ENCODE data around the gene TSKU. TPM values are rescaled to one million over a fixed set of nuclear protein-coding genes. Genes with fewer than 3 reads are reported as not detected.

Gene TSKU
- total and polyA plus RNA-seq, 9 of the 15 experiments (the other 6 are each of a cell fraction or from before 2014, with no cell fraction given) = 0.60 to 11.9 (median 8.4) TPM

DNA sequence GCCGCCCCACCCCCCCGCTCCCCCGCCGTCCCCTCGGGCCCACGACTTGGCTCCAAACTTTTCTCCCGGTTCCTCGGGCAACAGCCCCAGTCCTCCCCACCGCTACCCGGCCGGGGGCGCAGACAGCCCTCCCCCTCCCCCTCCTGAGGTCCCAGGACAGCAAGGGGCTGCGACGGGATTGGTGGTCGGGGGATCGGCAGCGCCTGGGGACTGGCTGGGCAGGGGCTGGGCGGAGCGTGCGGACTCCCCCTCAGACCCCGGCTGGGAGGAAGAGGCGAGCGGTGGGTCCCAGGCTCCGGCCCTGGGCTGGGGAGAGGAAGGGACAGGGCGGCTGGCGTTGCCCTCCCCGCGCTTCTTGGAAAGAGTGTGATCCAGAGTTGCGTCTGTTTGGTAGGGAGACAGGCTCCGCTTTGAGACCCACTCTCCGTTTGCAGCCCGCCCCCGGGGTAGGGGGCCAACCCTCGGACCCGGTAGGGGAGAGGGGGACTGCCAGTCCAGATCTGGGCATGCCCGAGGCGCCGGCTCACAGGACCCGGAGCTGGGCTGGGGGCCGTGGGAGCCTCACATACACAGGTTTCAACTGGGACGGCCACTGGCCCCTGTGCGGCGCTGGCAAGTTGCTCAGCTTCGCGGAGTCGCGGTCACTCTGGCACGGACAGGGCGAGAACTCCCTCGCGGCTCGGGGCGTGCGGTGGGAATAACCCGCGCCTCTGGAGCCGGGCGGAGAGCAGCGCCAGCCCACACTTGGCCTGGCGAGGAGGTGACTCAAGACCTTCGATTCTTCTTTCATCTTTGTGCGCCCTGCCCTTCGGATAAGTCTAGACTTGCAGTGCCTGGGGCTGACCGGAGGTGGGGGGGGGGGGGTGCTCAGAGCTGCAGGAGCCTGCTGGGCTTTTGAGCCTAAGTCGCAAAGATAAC is 999 bp downstream of the TSKU start (continued):
- TF ChIP-seq E2F4 (CRISPR knock-in tag; IDR thresholded peaks at IDR 0.05; ENCODE audit: low read depth) = no peak
- no peak for TF ChIP-seq ZNF407 (IDR thresholded peaks at IDR 0.05; ENCODE audit: low read depth)
- no peak for TF ChIP-seq LARP7 (IDR thresholded peaks at IDR 0.05)
- no peak for TF ChIP-seq ZNF79 (CRISPR knock-in tag; IDR thresholded peaks at IDR 0.05; ENCODE audit: low read depth)
- no peak for TF ChIP-seq HIVEP1 (CRISPR knock-in tag; IDR thresholded peaks at IDR 0.05)
- no peak for TF ChIP-seq SREBF2 (CRISPR knock-in tag; IDR thresholded peaks at IDR 0.05)
- peak; percentile 48; the same call in 1 of the 2 replicates for TF ChIP-seq CREB1 (IDR thresholded peaks at IDR 0.05)
- TF ChIP-seq CREB1 (CRISPR knock-in tag; IDR thresholded peaks at IDR 0.05) = no peak
- TF ChIP-seq, protein P1, sequence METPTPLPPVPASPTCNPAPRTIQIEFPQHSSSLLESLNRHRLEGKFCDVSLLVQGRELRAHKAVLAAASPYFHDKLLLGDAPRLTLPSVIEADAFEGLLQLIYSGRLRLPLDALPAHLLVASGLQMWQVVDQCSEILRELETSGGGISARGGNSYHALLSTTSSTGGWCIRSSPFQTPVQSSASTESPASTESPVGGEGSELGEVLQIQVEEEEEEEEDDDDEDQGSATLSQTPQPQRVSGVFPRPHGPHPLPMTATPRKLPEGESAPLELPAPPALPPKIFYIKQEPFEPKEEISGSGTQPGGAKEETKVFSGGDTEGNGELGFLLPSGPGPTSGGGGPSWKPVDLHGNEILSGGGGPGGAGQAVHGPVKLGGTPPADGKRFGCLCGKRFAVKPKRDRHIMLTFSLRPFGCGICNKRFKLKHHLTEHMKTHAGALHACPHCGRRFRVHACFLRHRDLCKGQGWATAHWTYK (CRISPR knock-in tag; IDR thresholded peaks at IDR 0.05) = no peak
- TF ChIP-seq HMGN3 (IDR thresholded peaks at IDR 0.05; ENCODE audit: borderline replicate concordance, extremely low read depth, insufficient read length, low read depth, low read length) = peak; percentile 44
- TF ChIP-seq, protein P2, sequence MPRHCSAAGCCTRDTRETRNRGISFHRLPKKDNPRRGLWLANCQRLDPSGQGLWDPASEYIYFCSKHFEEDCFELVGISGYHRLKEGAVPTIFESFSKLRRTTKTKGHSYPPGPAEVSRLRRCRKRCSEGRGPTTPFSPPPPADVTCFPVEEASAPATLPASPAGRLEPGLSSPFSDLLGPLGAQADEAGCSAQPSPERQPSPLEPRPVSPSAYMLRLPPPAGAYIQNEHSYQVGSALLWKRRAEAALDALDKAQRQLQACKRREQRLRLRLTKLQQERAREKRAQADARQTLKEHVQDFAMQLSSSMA (CRISPR knock-in tag; IDR thresholded peaks at IDR 0.05) = no peak

Data from K562 (cell line).